ENCODE results near the gene FBXL19. TPM values are rescaled to one million over a fixed set of nuclear protein-coding genes. Genes with fewer than 3 reads are reported as not detected.
A peak's percentile ranks its signal among the peaks of the same experiment; 100 is the strongest.

Gene FBXL19
- total RNA-seq, 2 donors from 2014 or later, result 21.9 to 44.8 TPM

- H3K9ac ChIP-seq (ENCODE audit: low read depth in 2 of 2, low read length in 2 of 2), result peak overlapping the region; percentile 46 to 68
- H3K4me3 ChIP-seq, result peak overlapping the region; percentile 75
- intact Hi-C loops (cut with DNase I), result no loop called here
- H3K27ac ChIP-seq, result no peak overlapping the region
- H3K9me3 ChIP-seq, result no peaks in the 10 kb centered on the region
- no peak for TF ChIP-seq CTCF (IDR thresholded peaks at IDR 0.05)
- no peaks in the 10 kb centered on the region for H3K27me3 ChIP-seq
- H3K36me3 ChIP-seq, result no peaks in the 10 kb centered on the region
- DNase-seq, result no peak
- no peaks in the 10 kb centered on the region for H3K4me1 ChIP-seq
Observed at GRCh38 chr16:30924913-30925631, 1.7 kb downstream of the FBXL19 start.

GRCh38 chr16:30925632-30925987 is 2.2 kb downstream of the FBXL19 start:
- no peaks in the 10 kb centered on the region for H3K36me3 ChIP-seq
- DNase-seq, result no peak

GRCh38 chr16:30925995-30926811 is 2.8 kb downstream of the FBXL19 start:
- TF ChIP-seq CTCF (IDR thresholded peaks at IDR 0.05), result no peak
- DNase-seq, result no peak
- Histone ChIP-seq H3K9me3 (no peaks in the 10 kb centered on the region), H3K36me3 (no peaks in the 10 kb centered on the region), H3K4me3 (no peak overlapping the region), H3K27me3 (no peaks in the 10 kb centered on the region), H3K27ac (no peak overlapping the region), H3K4me1 (no peaks in the 10 kb centered on the region), H3K9ac (ENCODE audit: low read depth in 2 of 2, low read length in 2 of 2) (no peak overlapping the region)
- intact Hi-C loops (cut with DNase I), result no loop called here

More at GRCh38 chr16:30925632-30925987, 2.2 kb downstream of the FBXL19 start:
- Histone ChIP-seq H3K27me3 (no peaks in the 10 kb centered on the region), H3K4me3 (no peak overlapping the region), H3K9me3 (no peaks in the 10 kb centered on the region), H3K9ac (ENCODE audit: low read depth in 2 of 2, low read length in 2 of 2) (no peak overlapping the region), H3K4me1 (no peaks in the 10 kb centered on the region), H3K27ac (no peak overlapping the region)
- intact Hi-C loops (cut with DNase I), result no loop called here
- TF ChIP-seq CTCF (IDR thresholded peaks at IDR 0.05), result no peak

GRCh38 chr16:30926937-30927788 is 3.8 kb downstream of the FBXL19 start:
- no peak for DNase-seq
- H3K27ac ChIP-seq, result no peak overlapping the region
- no peaks in the 10 kb centered on the region for H3K9me3 ChIP-seq
- no peaks in the 10 kb centered on the region for H3K27me3 ChIP-seq
- no peak overlapping the region for H3K4me3 ChIP-seq
- peak overlapping the region in 1 of 2 donors; percentile 39 for H3K9ac ChIP-seq (ENCODE audit: low read depth in 2 of 2, low read length in 2 of 2)
- no peak for TF ChIP-seq CTCF (IDR thresholded peaks at IDR 0.05)
- no peaks in the 10 kb centered on the region for H3K4me1 ChIP-seq
- intact Hi-C loops (cut with DNase I), result no loop called here
- H3K36me3 ChIP-seq, result no peaks in the 10 kb centered on the region

- TF ChIP-seq CTCF (IDR thresholded peaks at IDR 0.05), result no peak
- Histone ChIP-seq H3K36me3 (no peaks in the 10 kb centered on the region), H3K27ac (no peak overlapping the region), H3K9ac (ENCODE audit: low read depth in 2 of 2, low read length in 2 of 2) (no peak overlapping the region), H3K4me1 (no peaks in the 10 kb centered on the region), H3K4me3 (no peak overlapping the region), H3K9me3 (no peaks in the 10 kb centered on the region), H3K27me3 (no peaks in the 10 kb centered on the region)
- intact Hi-C loops (cut with DNase I), result no loop called here
- DNase-seq, result peak; percentile 46
Observed at GRCh38 chr16:30927789-30928378, 4.5 kb downstream of the FBXL19 start.

Data from colonic mucosa (tissue), 4 donors.